Adrenal gland (tissue), 5 donors: Measurements from ENCODE around the gene RAB26.

Source experiments
- POLR2A ChIP-seq, 2 donors: fragments of 450-650 bp; IDR thresholded peaks; one replicate each; pipeline ENCODE4 v1.6.1; 2017; ENCODE audit warnings: antibody characterized with exemption in 2 of 2, mild to moderate bottlenecking in 2 of 2, moderate library complexity in 1 of 2
- TF ChIP-seq, protein P1 (sequence below), 6 experiments: fragments of 450-650 bp in 4 of 6; fragments of 200-600 bp in 2 of 6; sonication (generic) in 1 of 6; IDR thresholded peaks; 1 replicate in 5 of 6; 2 replicates in 1 of 6; pipeline versions ENCODE4 v1.5.1 to v1.8.0; 2016 to 2021; ENCODE audit warnings: antibody characterized with exemption in 6 of 6, mild to moderate bottlenecking in 2 of 6, moderate library complexity in 1 of 6
- donor health status: DM: no; HTN: no; CAD: no.

DNA sequence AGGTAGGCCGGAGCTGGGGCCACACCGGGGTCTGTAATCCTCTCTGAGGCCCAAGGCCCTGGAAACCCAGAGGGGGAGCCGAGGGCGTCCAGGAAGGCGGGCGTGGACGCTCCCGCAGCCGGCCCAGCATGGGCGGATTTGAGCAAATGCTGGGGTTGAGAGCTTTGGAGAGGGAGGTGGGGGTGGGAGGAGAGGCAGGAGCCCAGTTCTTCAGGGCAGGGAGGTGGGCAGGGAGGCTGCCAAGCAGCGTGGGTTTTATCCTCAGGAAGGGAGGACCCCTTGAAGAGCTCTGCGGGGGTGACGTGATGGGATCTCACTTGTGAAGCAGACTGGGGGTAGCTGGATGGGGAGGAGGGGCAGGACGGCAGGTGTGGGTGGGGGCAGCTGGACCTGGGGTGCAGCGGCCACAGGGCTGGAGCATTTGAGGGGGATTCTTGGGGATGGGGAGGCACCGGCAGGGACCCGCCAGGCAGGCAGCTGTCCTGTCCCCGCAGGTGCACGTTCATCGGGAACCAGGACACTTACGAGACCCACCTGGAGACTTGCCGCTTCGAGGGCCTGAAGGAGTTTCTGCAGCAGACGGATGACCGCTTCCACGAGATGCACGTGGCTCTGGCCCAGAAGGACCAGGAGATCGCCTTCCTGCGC lies 24.4 kb downstream of the RAB26 start:
- TF ChIP-seq, protein P1, sequence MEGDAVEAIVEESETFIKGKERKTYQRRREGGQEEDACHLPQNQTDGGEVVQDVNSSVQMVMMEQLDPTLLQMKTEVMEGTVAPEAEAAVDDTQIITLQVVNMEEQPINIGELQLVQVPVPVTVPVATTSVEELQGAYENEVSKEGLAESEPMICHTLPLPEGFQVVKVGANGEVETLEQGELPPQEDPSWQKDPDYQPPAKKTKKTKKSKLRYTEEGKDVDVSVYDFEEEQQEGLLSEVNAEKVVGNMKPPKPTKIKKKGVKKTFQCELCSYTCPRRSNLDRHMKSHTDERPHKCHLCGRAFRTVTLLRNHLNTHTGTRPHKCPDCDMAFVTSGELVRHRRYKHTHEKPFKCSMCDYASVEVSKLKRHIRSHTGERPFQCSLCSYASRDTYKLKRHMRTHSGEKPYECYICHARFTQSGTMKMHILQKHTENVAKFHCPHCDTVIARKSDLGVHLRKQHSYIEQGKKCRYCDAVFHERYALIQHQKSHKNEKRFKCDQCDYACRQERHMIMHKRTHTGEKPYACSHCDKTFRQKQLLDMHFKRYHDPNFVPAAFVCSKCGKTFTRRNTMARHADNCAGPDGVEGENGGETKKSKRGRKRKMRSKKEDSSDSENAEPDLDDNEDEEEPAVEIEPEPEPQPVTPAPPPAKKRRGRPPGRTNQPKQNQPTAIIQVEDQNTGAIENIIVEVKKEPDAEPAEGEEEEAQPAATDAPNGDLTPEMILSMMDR (IDR thresholded peaks at IDR 0.05), result no peak
- no peak for TF ChIP-seq POLR2A (IDR thresholded peaks at IDR 0.05)
